Caco-2 (cell line): Measurements from ENCODE around the gene ARPC1B. TPM values are rescaled to one million over a fixed set of nuclear protein-coding genes. Genes with fewer than 3 reads are reported as not detected.

ENCODE experiments used
- BruUV-seq: library from RNA; stranded (reverse); fragments of 400-500 nt; replicated peaks from 2 replicates; lab custom pipeline; 2021; lab: Mats Ljungman, UMichigan
- CTCF ChIA-PET: fragments of 300-600 bp; sonication (Branson Sonifier 250); formaldehyde crosslinking; loops from one replicate; lab custom pipeline; 2022; ENCODE audit warnings: antibody characterized with exemption; lab: Charles Lee
- POLR2A ChIA-PET: fragments of 300-600 bp; sonication (Branson Sonifier 250); formaldehyde crosslinking; loops from one replicate; lab custom pipeline; 2022; ENCODE audit warnings: antibody characterized with exemption; lab: Charles Lee
- DNase-seq, 2 experiments: peaks; one replicate each; pipeline versions ENCODE4 v3.0.0 to v3.0.0-alpha.2; 2020 to 2022
- H3K27me3 ChIP-seq: replicated peaks from 2 replicates; pipeline ENCODE4 v1.6.0; 2011; ENCODE audit warnings: low read length; ENCODE audit not compliant: control insufficient read depth, insufficient read depth
- H3K36me3 ChIP-seq: 2 replicates; pipeline ENCODE4 v1.5.1; 2011; ENCODE audit warnings: low read length; ENCODE audit not compliant: control insufficient read depth, insufficient read depth
- H3K4me1 ChIP-seq: fragments of 250-450 bp; sonication (Bioruptor Pico); 2 replicates; pipeline ENCODE4 v1.5.1; 2020; ENCODE audit warnings: mild to moderate bottlenecking
- H3K4me3 ChIP-seq: 2 replicates; pipeline ENCODE4 v1.5.1; 2011; ENCODE audit warnings: low read depth, mild to moderate bottlenecking, control low read depth, low read length
- H3K9me3 ChIP-seq: fragments of 250-450 bp; sonication (Bioruptor Pico); 2 replicates; pipeline ENCODE4 v1.5.1; 2020; ENCODE audit warnings: mild to moderate bottlenecking, moderate library complexity
- H3K27ac Mint-ChIP-seq: one replicate; pipeline ENCODE4 v1.8.0; 2022; ENCODE audit warnings: mixed read lengths; ENCODE audit not compliant: unreplicated experiment
- H3K27me3 Mint-ChIP-seq: one replicate; pipeline ENCODE4 v1.8.0; 2022; ENCODE audit warnings: mixed read lengths; ENCODE audit not compliant: insufficient read depth, unreplicated experiment
- H3K36me3 Mint-ChIP-seq: one replicate; pipeline ENCODE4 v1.8.0; 2022; ENCODE audit warnings: mild to moderate bottlenecking, mixed read lengths; ENCODE audit not compliant: insufficient read depth, unreplicated experiment
- H3K4me1 Mint-ChIP-seq: one replicate; pipeline ENCODE4 v1.8.0; 2022; ENCODE audit warnings: low read depth, mixed read lengths; ENCODE audit not compliant: unreplicated experiment
- H3K4me3 Mint-ChIP-seq: one replicate; pipeline ENCODE4 v1.8.0; 2022; ENCODE audit warnings: mild to moderate bottlenecking, moderate library complexity, mixed read lengths; ENCODE audit not compliant: unreplicated experiment
- H3K9me3 Mint-ChIP-seq: one replicate; pipeline ENCODE4 v1.8.0; 2022; ENCODE audit warnings: mixed read lengths; ENCODE audit not compliant: unreplicated experiment
- intact Hi-C: fragments of 100-400 bp; cut with micrococcal nuclease; formaldehyde crosslinking; loops from one replicate; pipeline ENCODE4 v1.10.0; 2022; ENCODE audit not compliant: unreplicated experiment
- total RNA-seq: library from RNA; stranded (reverse); gene quantifications from 2 replicates; pipeline ENCODE4 v1.2.3, GENCODE V29; 2022
- TF ChIP-seq, protein P1 (sequence below), 2 experiments: fragments of 200-600 bp in 1 of 2; IDR thresholded peaks; 1 replicate in 1 of 2; 2 replicates in 1 of 2; pipeline versions ENCODE4 v1.5.1 to v1.8.0; 2011 to 2022; ENCODE audit warnings: antibody characterized with exemption in 1 of 2, control low read depth in 1 of 2, inconsistent platforms in 1 of 2, low read depth in 1 of 2, low read length in 1 of 2, mild to moderate bottlenecking in 1 of 2, moderate library complexity in 1 of 2; ENCODE audit not compliant: insufficient read depth in 1 of 2, severe bottlenecking in 1 of 2, unreplicated experiment in 1 of 2

ARPC1B gene
- total RNA-seq, 1 experiment from 2014 or later: 128 TPM

DNA sequence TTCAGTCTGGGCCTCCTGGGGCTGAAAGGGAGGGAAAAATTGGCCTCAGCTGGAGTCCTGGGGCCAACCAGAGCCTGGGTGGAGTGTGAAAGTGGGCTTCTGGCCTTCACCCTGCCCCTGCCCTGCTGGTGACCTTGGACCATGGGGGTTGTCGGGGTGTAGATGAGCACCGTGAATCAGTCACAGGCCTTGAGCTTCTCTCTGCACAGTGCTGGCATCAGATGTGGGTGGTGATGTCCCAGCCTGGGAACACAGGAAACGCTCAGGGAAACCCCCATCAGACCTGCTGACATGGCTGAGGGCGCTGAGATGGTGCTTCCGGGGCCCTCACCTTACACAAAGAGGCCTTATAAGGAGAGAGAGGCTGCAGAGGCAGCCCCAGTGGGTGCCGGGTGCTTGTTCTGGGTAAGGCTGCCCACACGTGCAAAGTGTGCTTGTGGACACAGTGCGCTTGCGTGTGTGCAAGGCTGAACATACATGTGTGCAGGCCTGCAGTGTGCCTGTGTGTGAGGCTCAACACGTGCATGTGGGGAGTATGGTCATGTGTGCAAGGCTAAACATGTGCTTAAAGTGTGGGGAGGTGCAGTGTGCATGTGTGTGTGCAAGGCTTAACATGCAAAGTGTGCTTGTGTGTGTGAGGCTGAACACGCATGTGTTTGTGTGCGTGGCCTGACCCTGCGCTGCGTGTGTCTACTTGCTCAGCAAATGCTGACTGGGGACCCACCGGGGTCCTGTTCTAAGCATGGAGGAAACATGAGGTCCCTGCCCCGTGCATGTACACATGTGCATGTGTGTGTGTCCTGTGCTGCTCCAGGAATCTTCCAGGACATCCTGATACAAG lies 6.5 kb downstream of the ARPC1B start:
- no TSS peak for BruUV-seq
- Mint-ChIP-seq H3K27me3 (no peaks in the 10 kb centered on the region), H3K4me3 (no peak overlapping the region), H3K4me1 (no peaks in the 10 kb centered on the region), H3K9me3 (no peaks in the 10 kb centered on the region), H3K36me3 (peaks cover 83% of the 10 kb centered on the region), H3K27ac (no peak overlapping the region)
- Histone ChIP-seq H3K4me3 (no peak overlapping the region), H3K36me3 (no peaks in the 10 kb centered on the region; the same call in 1 of the 2 replicates), H3K4me1 (peaks cover 3% of the 10 kb centered on the region; the same call in 1 of the 2 replicates), H3K27me3 (no peaks in the 10 kb centered on the region), H3K9me3 (no peaks in the 10 kb centered on the region)
- CTCF ChIA-PET: no interaction called here
- no peak for DNase-seq
- intact Hi-C loops: no loop called here
- POLR2A ChIA-PET: no interaction called here
- TF ChIP-seq, protein P1, sequence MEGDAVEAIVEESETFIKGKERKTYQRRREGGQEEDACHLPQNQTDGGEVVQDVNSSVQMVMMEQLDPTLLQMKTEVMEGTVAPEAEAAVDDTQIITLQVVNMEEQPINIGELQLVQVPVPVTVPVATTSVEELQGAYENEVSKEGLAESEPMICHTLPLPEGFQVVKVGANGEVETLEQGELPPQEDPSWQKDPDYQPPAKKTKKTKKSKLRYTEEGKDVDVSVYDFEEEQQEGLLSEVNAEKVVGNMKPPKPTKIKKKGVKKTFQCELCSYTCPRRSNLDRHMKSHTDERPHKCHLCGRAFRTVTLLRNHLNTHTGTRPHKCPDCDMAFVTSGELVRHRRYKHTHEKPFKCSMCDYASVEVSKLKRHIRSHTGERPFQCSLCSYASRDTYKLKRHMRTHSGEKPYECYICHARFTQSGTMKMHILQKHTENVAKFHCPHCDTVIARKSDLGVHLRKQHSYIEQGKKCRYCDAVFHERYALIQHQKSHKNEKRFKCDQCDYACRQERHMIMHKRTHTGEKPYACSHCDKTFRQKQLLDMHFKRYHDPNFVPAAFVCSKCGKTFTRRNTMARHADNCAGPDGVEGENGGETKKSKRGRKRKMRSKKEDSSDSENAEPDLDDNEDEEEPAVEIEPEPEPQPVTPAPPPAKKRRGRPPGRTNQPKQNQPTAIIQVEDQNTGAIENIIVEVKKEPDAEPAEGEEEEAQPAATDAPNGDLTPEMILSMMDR (IDR thresholded peaks at IDR 0.05; ENCODE audit: insufficient read depth in 1 of 2, low read depth in 1 of 2, low read length in 1 of 2, severe bottlenecking in 1 of 2, unreplicated experiment in 1 of 2): no peak

DNA sequence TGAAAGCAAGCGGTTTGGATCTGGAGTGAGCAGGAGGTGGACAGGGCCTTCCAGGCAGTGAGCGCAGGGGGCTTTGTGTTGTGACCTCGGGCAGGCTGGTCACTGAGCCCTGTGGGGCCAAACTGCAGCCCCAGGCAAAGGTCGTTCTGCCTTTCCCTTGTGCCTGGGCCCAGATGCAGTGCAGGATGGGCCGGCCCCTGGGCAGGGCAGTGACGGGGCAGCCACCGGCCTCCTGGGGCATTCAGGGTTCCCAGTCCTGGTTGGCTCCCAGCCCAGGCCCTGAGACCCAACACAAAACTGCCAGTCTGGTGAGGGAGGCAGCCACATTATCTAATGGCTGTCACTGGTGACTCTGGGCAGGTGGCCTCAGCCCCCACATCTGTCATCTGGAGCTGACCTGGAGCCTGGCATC lies 7.1 kb downstream of the ARPC1B start:
- H3K36me3 Mint-ChIP-seq: peaks cover 83% of the 10 kb centered on the region
- Histone ChIP-seq H3K4me1 (peaks cover 3% of the 10 kb centered on the region; the same call in 1 of the 2 replicates), H3K9me3 (no peaks in the 10 kb centered on the region), H3K4me3 (no peak overlapping the region), H3K27me3 (no peaks in the 10 kb centered on the region), H3K36me3 (no peaks in the 10 kb centered on the region; the same call in 1 of the 2 replicates)
- TF ChIP-seq, protein P1 (IDR thresholded peaks at IDR 0.05; ENCODE audit: insufficient read depth in 1 of 2, low read depth in 1 of 2, low read length in 1 of 2, severe bottlenecking in 1 of 2, unreplicated experiment in 1 of 2): no peak
- DNase-seq: no peak
- H3K4me3 Mint-ChIP-seq: no peak overlapping the region
- CTCF ChIA-PET: no interaction called here
- POLR2A ChIA-PET: no interaction called here
- intact Hi-C loops: no loop called here
- no TSS peak for BruUV-seq
- H3K9me3 Mint-ChIP-seq: no peaks in the 10 kb centered on the region
- H3K27ac Mint-ChIP-seq: no peak overlapping the region
- no peaks in the 10 kb centered on the region for H3K4me1 Mint-ChIP-seq
- H3K27me3 Mint-ChIP-seq: no peaks in the 10 kb centered on the region

DNA sequence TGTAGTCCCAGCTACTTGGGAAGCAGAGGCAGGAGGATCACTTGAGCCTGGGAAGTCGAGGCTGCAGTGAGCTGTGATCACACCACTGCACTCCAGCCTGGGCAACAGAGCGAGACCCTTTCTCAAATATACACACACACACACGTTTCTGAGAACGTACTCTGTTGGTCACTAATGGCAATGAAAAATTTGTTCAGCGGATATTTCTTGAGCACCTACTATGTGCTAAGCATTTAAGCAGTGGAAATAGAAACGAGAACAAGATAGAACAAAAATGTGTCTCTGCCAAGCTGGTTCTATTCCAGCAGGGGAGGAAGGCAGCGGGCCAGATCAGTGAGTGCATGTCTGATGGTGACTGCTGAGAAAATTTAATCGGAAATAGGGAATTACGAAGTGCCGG lies 8.7 kb downstream of the ARPC1B start:
- ChIA-PET POLR2A (no interaction called here), CTCF (no interaction called here)
- H3K27ac Mint-ChIP-seq: no peak overlapping the region
- peaks cover 83% of the 10 kb centered on the region for H3K36me3 Mint-ChIP-seq
- TF ChIP-seq, protein P1 (IDR thresholded peaks at IDR 0.05; ENCODE audit: insufficient read depth in 1 of 2, low read depth in 1 of 2, low read length in 1 of 2, severe bottlenecking in 1 of 2, unreplicated experiment in 1 of 2): no peak
- no peak overlapping the region for H3K4me3 Mint-ChIP-seq
- no peaks in the 10 kb centered on the region for H3K9me3 ChIP-seq
- H3K9me3 Mint-ChIP-seq: no peaks in the 10 kb centered on the region
- H3K36me3 ChIP-seq: no peaks in the 10 kb centered on the region; the same call in 1 of the 2 replicates
- intact Hi-C loops: no loop called here
- H3K4me1 Mint-ChIP-seq: no peaks in the 10 kb centered on the region
- peaks cover 3% of the 10 kb centered on the region; the same call in 1 of the 2 replicates for H3K4me1 ChIP-seq
- BruUV-seq: no TSS peak
- no peak overlapping the region for H3K4me3 ChIP-seq
- no peaks in the 10 kb centered on the region for H3K27me3 Mint-ChIP-seq
- DNase-seq: no peak
- H3K27me3 ChIP-seq: no peaks in the 10 kb centered on the region
